ENCODE measurements around the gene PRRX2.
A peak's percentile ranks its signal among the peaks of the same experiment; 100 is the strongest.

DNA sequence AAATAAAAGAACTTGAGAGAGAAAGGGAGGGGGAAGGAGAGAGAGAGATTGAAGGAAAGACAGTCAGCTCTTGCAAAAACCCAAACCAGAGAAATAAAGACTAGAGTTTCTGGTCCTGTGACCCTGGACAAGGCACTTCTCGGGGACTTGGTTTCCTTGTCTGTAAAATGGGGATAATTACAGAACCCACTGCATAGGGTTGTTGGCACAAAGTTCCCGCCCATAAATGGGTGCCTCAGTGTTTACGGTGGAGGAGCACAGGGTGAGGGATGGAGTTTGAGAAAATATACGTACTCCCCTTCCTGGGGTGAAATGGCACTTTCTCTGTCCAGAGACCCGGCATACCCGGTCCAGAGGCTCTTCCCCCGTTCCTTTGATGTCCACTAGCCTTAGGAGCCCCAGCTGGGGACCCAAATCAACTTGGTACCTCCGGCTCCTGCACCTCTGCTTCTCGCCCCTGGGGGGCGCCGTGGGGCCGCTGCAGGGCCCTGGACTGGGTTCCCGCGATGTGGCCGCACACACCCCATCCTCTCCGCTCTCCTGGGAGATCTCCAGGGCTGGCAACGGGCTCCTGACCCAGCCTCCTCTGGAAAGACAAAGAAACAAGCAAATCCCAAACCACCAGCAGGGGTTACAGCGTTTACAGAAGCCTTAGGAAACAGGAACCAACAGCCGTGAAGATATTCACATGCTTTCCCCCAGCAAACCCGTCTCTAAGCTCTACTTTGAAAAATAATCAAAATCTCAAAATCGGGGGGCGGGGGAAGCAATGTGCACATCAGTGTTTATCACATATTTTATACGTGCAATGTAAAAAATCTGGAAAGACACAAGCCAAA lies 61.1 kb downstream of the PRRX2 start:
- TF ChIP-seq, protein P1, sequence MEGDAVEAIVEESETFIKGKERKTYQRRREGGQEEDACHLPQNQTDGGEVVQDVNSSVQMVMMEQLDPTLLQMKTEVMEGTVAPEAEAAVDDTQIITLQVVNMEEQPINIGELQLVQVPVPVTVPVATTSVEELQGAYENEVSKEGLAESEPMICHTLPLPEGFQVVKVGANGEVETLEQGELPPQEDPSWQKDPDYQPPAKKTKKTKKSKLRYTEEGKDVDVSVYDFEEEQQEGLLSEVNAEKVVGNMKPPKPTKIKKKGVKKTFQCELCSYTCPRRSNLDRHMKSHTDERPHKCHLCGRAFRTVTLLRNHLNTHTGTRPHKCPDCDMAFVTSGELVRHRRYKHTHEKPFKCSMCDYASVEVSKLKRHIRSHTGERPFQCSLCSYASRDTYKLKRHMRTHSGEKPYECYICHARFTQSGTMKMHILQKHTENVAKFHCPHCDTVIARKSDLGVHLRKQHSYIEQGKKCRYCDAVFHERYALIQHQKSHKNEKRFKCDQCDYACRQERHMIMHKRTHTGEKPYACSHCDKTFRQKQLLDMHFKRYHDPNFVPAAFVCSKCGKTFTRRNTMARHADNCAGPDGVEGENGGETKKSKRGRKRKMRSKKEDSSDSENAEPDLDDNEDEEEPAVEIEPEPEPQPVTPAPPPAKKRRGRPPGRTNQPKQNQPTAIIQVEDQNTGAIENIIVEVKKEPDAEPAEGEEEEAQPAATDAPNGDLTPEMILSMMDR (optimal IDR thresholded peaks at IDR 0.05 in 1 of 3, IDR thresholded peaks at IDR 0.05 in 1 of 3, conservative IDR thresholded peaks at IDR 0.05 in 1 of 3; ENCODE audit: extremely low read depth in 1 of 3, insufficient read depth in 2 of 3, low read length in 3 of 3), result peak; percentile 77 to 99 (median 88)
- TF ChIP-seq EZH2 (IDR thresholded peaks at IDR 0.05; ENCODE audit: low read length), result no peak
